ENCODE measurements around the gene TRIM2.

Gene TRIM2

GRCh38 chr4:153344131-153345011, 140.1 kb downstream of the TRIM2 start, which contains the start of gene MND1:
MND1 (plus strand) TSS chr4:153344688; CDS start chr4:153344738, 50 bp downstream.
- peak; percentile 84 for DNase-seq

DNA sequence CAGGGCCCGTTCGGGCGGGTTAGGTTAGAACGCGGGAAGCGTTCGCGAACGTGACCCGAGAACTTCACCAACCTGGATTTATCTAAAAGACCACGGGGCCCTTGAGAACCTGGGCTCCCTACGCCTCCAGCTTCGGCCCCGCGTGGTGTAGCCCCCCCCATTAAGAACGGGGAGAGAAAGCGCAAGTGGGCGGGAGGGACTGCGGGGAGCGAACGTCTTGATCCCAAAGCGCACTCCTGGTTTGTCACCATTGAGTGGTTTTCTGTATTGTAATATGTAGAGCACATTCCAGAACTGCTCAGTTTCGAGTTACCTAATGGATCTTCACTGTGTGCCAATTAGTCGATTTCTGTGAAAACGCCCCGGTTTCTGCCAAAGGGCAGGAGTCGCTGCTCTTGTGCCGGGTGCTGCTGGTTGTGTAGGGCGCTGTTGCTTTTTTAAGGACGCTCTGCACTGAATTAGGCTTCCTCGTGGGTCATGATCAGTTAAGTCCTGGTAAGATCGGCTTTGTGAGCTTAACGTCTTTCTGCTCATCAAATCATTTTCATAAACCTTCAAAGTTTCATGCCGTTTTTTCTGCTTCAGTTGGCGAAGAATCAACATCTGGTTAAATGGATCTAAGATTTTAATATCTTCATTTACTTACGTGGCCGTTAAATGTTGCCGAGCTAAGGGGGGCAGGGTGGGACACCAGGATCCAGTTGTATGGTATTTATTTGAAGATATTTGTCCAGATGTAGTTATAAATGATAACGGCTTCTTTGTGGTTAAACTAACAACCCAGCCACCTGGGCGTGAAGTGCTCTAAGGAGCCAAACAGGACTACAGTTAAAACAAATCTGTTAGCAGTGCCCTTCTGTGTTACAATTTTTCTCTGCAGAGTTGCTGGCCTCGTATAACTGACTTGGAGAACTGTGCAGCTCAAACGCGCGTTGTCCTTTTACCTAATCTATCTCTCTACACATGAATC, 141.1 kb downstream of the TRIM2 start:
- peak; percentile 40 for DNase-seq

- no peak for DNase-seq
These were observed 141.8 kb downstream of the TRIM2 start for GRCh38 chr4:153346031-153346430.

- no peak for DNase-seq
These were observed 142.3 kb downstream of the TRIM2 start for GRCh38 chr4:153346563-153346962.

DNA sequence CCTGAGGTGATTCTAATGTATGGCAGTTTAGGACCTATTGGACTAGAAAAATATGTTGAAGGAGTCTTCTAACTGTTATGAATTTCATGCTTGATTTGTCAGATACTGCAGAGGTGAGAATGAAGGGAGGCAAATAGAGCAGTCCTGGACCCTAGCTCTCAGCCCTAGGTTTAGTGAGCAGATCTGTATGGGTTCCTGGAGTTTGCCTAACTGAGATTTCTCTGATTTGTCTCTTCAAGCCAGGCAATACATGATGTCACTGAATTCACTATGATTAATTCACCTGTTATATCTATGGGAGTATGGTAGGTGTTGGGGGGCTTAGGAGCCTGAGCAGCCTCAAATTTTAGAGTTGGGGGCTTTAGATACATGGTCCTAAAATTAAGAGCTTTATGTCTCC, 142.9 kb downstream of the TRIM2 start:
- no peak for DNase-seq

GRCh38 chr4:153348006-153348405, 143.8 kb downstream of the TRIM2 start:
- DNase-seq: no peak

GRCh38 chr4:153349206-153349805, 145.1 kb downstream of the TRIM2 start:
- DNase-seq: no peak

GRCh38 chr4:153362184-153362583, 157.9 kb downstream of the TRIM2 start:
- no peak for DNase-seq

DNA sequence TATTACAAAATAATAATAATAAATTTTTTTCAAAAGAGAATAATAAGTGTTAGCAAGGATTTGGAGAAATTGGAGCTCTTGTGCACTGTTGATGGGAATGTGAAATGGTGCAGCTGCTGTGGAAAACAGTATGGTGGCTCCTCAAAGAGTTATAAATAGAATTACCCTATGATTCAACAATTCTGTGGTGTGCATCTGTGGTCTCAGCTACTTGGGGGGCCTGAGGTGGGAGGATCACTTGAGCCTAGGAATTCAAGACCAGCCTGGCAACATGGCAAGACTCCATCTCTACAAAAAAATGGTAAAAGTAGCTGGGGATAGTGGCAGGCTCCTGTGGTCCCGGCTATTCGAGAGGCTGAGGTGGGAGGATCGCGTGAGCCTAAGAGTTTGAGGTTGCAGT, 159.8 kb downstream of the TRIM2 start:
- no peak for DNase-seq

- DNase-seq: peak; percentile 21
These were observed 160.8 kb downstream of the TRIM2 start for GRCh38 chr4:153365003-153365402.

DNA sequence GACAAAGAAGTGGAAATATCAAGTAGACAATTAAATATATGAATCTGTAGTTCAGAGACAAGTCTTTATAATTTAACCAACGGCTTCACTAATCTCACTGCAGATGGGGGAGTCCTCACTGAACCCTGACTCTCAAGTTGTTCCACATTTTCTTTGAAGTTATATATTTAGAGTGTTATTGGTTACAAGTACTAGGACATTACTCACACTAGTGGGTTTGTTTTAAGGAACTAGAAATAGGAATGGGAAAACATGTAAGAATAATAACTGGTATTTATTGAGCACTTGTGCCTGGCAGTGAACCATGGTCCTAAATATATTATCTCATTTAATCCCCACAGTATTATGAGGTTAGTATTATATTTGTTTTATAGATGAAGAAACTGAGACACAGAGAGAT, 162.2 kb downstream of the TRIM2 start:
- no peak for DNase-seq

GRCh38 chr4:153367092-153367491, 162.8 kb downstream of the TRIM2 start:
- DNase-seq: no peak

GRCh38 chr4:153369021-153369420, 164.8 kb downstream of the TRIM2 start:
- no peak for DNase-seq

DNA sequence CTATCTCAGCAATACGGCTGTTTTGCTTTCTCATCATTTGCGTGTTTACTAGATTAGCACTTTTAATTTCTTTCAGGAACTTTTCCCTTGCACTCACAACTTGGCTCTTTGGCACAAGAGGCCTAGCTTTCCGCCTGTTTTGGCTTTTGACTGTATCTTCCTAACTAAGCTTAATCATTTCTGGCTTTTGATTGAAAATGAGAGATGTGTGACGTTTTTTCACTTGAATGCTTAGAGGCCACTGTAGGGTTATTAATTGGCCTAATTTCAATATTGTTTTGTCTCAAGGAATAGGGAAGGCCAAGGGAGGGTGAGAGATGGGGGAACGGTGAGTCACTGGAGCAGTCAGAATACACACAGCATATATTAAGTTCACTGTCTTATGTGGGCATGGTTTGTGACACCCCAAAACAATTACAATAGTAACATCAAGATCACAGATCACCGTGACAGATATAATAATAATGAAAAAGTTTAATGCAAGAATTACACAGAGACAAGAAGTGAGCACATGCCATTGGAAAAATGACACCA, 167.5 kb downstream of the TRIM2 start:
- DNase-seq: no peak

- DNase-seq: no peak
These were observed 168.8 kb downstream of the TRIM2 start for GRCh38 chr4:153372967-153373562.

DNA sequence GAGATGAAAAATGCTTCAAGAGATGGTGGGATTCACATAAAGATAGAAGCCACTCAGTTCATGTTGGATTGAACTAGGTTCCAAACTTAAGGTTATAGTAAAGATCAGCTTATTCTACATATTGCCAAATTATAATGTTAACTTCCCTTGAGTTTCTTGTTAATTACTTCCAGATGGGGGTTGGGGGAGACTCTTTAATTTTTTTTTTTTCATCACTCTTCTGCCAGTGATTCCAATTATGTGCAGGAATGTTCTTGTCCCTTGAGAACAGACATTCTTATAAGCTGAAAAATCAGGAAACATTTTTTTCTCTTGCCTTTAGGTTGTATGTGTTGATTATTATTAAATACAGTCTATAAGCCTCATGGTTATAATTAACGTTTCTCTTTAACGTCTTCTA, 170.2 kb downstream of the TRIM2 start:
- DNase-seq: no peak

DNA sequence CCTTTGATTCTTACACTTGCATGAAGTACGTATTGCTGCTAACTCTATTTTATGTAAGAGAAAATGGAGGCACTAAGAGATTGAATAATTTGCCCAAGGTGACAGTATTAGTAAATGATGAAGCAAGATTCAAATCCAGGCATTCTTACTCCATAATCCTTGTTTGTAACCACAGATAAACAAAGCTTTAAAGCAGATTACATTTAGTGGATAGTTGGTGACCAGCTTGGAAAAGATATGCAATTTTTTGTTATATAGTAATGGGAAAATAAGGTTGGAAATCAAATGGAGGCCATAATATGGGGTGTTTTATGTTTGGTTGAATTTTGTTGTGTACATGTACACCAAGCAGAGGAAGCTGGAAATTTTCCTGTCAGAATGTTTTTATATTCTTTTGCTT, 171.1 kb downstream of the TRIM2 start:
- no peak for DNase-seq

DNA sequence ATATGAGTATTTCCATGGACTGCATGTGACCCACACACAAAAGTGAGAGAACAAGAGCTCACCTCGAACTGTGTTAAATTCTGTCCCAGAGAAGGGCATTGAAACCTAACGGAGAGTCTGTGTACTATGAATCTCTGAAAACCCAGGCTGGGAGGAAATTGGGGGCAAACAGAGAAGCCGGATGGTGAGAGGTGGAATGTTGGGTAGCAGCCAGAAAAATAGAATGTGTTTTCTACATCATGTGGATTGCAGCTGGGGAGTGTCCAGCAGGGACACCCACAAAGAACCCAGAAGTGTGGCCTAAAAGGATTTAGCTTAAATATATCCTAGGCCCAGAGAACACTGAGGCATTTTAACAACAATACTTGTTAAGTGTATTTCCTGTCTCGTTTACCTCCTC, 178.9 kb downstream of the TRIM2 start:
- no peak for DNase-seq

- no peak for DNase-seq
These were observed 179.9 kb downstream of the TRIM2 start for GRCh38 chr4:153384160-153384559.

DNA sequence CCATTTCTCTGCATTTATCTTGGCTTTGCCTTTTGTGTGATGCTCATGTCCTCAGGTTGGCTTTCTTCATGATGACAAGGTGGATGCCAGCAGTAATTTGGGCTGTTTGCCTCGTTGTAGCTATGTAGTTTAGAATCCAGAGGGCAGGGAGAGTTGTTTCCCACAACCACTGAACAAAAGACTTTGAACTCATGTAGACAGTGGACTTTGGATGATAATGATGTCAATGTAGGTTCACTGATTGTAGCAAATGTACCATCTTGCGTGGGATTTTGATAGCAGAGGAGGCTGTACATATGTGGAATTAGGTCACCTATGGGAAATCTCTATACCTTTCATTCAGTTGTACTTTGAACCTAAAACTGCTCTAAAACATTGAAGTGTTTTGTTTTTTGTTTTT, 181.5 kb downstream of the TRIM2 start:
- DNase-seq: no peak

DNA sequence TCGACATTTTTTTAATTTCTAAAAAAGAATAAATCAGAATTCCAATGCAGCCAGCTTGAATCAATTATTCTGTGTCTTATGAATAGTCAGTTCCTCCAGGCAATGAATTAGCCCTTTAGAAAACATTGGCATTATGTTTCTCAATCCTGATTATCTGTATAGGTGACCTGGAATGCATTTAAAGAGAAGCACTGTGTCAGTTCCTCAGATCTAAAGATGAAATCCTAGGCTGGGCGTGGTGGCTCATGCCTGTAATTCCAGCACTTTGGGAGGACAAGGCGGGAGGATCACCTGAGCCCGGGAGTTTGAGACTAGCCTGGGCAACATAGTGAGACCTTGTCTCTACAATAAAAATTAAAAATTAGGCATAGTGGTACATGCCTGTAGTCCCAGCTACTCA, 183.7 kb downstream of the TRIM2 start:
- no peak for DNase-seq
